HG03565 (cell line): ENCODE data around the gene PLPPR1.

Source experiments
- ATAC-seq: cut with Tn5 transposase; IDR thresholded peaks from one replicate; pipeline ENCODE4 v1.9.1; 2021; ENCODE audit warnings: mild to moderate bottlenecking, moderate library complexity; ENCODE audit not compliant: unreplicated experiment

Gene PLPPR1

GRCh38 chr9:101372327-101373118 lies 344.0 kb downstream of the PLPPR1 start:
- no peak for ATAC-seq
